NCI-H82 treated with DMSO at 0.1 percent for 48 hours (cell line): ENCODE measurements around the gene SPOCD1.

Experiments used
- DNase-seq: peaks from one replicate; lab custom pipeline; 2025; ENCODE audit not compliant: unreplicated experiment; lab: John Stamatoyannopoulos, UW

Gene SPOCD1

DNA sequence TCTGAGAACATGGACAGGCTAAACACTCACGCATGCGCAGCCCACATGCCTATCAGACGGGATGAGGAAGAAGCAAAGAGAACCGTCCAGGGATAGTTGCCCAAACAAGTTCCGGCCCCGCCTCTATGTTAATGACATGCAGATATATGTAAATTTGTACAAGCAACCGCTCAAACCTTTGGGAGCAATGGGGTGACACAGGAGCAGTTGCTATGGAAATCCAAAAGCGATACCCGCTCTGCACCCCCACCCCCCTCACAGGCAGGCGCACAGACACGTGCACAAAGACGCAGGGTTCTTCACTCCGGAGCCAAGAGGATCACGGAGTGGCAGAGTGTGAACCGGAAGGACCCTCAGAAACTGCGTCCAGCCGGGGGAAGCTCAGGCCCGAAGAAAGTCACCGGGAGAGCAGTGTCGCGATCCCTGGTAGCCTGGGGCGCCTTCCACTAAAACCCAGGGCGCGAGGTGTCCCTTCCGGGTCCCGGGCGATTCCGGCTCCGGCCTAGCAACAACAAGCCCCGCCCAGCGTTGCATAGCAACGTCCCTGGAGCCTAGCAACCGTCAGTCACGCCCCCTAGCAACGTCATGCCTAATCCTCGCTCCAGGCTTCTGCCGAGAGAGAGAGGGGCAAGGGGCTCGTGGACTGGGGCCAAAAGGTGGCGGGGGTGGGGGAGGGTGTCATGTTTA lies 27.5 kb downstream of the SPOCD1 start:
- DNase-seq, result peak; percentile 89

DNA sequence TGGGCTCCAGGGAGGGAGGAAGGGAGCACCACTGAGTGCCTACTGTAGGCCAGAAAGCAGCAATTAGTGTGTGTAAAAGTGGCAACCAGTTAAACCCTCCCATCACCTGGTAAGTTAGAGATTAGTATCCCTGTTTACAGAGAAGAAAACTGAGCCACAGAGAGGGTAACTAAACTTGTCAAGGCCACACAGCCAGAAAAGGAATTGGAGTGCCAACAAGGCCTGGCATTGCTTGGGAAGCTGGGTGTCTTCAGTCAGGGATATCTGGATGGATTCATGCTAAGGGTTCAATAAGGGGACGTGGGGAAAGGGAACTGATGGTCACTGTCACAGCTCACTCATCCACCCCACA lies 28.1 kb downstream of the SPOCD1 start:
- no peak for DNase-seq

DNA sequence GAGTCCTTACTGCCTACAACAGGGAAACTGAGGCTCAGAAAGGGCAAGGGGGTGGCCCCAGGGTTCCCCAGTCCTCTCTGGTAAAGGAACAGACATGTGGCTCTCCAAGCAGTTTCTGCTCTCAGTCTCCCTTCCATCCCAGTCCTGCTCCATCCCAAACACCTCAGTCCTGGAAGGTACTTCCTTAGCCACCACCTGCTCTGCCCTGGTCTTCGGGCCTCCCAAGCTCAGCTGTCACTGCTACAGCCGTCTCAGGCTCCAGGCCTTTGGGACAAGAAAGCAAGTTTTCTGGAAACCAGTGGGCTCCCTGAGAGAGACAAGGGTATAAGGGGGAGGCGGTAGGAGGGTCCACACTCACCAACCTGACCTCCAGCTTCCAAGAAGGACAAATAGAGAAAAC lies 28.6 kb downstream of the SPOCD1 start:
- no peak for DNase-seq

DNA sequence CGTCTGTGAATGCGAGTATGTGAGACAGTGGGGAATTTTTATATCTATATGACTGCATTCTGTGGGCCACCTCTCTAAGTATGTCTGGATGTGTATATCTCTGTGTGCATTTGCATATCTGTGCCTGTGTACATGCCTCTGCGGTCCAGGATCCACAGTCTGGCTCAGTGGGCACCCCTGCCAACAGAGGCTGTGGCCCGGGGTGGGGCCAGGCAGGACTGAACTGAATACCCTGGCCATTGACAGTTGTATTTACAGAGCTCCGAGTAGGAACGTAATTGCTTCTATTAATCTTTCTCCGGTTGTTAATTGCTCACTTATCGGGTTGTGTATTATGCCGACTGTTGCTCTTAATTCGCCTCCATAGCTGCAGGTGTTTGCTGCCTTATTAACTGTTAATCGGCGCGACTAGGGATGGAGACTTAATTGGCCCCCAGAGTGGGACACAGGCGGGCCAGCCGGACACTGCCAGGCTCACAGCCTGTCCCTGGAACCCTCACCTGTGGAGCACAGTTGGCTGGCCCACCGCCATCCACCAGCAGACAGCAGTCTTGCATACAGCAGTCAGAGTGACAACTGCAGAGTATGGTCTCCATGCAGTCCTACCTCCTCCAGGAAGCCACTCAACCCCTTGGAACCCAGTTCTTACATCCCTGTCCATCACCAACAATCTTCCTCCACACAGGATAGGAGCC lies 29.3 kb downstream of the SPOCD1 start:
- DNase-seq, result no peak

DNA sequence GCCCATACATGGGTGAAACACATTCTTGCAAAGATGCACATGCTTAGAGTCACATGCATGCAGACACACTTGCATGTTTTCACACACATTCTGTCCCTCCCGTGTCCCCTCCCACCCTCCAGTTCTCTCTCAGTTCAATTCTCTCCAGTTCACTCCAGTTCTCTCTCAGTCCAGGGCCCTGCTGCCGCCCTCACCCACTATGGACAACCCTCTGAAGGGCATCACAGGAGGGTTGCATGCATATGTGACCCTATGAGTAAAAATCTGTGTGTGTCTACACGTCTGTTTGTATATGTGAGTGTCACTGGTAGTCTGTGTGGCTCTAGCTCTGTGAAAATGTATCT lies 29.9 kb downstream of the SPOCD1 start:
- no peak for DNase-seq

DNA sequence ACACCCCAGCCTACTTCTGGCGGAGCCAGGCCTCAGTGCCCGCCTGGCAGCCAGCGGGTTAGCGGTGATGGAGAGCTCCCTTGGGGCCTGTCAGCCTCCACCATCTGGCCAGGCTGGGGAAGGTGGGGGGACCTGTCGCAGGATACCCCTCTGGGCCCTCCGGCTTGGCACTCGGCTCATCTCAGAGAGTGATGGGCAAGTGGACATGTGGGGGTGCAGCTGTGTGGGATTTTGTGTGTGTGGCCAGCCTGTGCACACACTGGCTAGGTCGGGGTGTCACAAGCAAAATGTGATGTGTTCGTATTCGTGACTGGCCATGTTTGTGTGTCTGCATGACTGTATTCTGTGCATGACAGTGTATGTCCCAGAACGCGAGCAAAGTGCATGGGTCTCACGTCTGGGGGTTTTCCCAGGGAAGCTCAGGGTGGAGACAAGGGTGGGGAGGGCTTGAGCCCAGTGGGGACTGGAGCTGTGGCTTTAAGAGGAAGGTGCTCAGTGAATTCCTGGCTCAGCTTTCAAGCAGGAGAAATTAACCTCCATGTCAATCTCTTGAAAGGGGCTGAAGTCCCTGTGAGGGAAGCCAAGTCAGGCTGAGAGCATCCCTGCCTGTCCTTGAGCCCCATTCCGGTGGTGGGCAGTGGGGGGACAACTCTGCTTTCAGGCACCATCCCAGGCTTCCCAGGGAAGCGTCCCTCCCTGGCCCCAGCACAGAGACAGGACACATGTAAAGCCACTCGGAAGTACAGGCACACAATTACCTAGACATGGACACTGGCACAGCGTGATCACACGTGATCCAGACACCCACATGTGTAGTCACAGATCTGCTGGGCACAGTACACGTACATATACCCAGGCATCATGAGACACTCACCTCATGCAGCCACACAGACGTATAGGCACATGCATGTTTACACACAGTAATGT lies 30.5 kb downstream of the SPOCD1 start:
- DNase-seq, result peak; percentile 20

DNA sequence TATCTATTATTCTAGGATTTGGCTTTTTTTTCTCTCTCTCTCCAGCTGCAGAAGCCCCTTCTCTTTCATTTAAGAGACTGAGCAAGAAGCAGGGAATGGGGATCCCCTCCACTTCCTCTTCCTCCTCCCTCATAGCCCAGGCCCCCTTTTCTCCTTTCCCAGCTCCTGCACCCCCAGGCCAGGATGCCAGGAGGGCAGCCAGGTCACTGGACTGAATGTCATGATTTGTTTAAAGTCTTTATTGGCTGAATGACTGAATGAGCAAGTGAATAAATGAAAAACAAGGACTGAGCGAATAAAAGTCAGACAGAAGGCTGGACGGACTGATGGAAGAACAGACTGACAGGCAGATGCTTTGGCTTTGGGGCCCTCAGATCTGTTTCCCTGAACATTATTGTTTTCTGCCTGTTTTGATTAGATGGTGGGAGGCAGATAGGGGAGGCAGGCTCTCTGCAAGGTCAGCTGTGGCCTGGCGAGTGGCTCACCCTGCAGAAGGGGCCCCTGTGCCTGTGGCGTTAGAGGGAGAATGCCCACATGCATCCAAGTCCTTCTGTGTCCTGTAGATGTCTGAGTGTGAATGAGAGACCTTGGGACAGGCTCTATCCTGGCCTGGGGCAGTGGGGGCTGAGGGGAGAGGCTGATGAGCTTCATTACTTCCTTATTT lies 31.3 kb downstream of the SPOCD1 start:
- DNase-seq, result no peak

DNA sequence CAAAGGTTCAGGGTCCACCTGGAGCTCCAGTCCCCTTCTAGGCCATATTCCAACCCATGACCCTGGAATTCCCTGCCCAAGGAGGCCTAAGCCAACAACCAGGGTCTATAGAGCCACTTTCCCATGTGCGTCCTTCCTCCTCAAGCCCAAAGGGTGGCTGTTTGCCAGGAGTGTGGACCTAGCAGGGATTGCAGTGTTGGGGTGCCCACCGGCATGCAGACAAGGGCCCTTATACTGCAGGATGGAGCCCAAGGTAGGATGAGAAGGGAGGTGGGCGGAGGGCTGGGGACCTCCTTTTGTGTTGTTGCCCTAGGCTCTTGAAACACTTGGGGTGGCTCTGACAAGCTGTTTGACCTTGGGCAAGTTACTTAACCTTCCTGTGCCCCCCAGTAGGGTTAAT lies 32.0 kb downstream of the SPOCD1 start:
- no peak for DNase-seq

DNA sequence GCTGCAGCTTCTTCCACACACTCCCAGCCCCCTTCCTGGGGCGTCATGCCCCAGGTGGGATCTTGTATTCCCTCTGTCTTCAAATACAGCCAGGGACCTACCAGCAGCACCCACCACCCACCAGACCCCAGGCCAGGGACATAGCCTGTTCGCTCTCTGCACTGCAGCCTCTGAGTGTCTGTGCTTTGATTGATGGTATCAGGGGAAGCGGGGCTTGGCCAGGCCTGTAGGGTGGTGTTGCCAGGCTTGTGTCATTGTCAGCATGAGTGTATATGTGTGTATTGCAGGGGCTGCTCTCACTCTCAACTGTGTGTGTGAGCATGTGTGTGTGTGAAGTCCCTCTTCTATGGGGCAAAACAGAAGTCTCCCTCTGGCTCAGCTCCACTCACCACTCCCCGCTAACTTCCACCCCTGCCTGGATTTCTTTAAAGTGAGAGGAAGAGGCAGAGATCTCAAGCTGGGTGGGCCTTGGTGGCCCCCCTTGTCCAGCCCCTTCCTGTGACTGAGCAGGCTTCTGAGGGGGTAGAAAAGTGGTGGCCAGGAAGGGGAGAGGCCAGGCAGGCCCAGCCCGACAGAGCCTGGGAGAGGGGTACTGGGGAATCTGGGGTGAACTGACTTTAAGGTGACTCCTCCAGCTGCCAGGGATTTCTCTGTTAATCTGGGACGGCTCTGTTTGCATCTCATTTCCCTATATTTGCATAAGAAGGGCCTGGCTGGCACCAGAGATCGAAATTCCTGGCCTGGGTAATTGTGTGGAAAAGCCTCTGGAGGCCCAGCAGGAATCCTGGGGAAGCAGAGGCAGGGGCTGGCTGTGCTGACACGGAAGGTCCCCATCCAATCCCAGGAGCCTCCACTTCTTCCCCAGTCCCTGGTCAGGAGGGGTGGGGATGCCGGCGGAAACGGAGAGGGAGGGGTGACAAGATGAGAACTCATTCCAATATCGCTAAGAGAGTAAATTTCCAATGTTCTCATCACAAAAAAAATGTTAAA lies 33.1 kb downstream of the SPOCD1 start:
- no peak for DNase-seq

DNA sequence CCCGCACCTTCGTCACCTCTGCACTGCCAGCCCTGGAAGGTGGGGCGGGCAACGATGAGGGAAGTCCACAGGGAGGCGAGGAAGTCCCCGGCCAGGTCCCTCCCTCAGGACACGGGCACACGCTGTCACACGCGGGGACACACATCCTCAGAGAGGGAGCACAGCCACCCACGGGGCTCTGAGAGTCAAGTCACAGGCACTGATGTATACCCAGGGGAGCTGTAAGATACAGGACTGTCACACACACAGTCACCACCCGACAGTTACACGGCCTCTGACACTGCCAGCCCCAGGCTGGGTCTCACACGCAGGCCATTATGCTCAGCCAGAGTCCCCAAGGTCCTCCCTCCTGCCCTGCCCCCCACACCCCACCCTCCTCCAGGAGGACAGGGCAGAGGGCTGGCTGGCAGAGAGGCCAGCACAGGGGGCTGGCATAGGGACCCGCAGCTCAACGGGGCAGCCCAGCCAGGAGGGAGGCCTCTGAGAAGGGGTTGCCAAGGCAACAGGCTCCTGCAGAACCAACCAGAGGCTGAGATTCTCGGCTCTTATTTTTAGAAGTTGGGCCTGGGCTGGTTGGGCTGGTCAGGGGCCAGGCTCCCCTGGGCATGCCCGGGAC lies 34.0 kb downstream of the SPOCD1 start:
- DNase-seq, result no peak

DNA sequence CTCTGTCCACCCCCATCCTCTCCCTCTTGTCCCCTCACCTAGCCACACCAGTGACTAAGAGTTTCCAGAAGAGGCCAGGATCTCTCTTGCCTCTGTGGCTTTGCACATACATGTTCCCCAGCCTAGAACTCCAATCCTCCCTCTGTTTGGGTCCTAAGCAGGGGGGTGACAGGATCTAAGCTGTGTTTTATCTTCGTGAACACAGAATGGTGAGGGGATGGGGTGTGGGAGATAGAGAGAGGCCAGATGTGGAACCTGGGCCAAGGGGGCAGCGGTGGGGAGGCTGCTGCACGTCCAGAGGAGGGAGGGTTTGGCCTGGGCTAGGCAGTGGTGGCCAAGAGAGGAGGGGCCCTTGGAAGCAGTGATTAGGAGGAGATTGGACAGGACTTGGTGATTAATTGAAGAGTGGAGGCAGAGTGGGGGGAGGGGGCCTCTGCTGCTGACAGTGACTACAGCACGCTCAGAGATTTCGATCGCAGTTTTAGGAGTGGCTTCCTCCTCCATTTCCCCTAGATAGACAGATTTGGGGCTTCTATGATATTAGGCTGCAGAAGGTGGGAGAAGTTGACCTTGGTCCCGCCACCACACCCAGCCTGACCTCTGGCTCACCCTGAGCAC lies 34.6 kb downstream of the SPOCD1 start:
- peak; percentile 60 for DNase-seq

DNA sequence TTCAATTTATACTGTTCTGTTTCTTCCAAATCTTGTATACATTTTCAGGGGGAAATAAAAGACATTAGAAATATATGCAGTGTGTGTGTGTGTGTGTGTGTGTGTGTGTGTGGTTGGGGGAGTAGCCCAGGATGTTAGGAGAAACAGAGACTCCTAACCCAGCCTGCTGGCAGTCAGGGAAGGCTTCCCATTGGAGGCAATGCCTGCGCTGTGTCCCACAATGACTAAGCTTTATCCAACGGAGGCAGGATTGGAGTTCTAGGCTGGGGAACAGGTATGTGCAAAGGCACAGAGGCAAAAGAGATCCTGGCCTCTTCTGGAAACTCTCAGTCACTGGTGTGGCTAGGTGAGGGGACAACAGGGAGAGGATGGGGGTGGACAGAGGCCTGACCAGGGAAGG lies 35.2 kb downstream of the SPOCD1 start:
- DNase-seq, result no peak

DNA sequence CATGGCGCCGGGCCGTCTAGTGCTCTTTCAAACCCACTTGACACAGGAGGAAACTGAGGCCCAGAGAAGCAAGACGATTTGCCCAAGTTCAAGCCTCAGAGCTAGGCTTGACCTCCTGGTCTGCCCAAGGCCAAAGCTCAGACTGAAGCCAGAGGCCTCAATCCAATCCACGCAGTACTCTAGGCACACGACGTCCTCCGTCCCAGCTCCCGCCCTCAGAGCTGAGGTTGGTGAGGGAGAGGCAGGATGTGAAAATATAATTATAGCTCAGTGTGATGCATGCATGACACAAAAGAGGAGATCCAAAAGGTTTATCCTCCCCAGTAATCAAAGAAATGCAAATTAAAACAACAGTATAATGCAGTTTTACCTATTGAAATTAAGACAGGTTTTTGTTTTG lies 36.1 kb downstream of the SPOCD1 start:
- no peak for DNase-seq

DNA sequence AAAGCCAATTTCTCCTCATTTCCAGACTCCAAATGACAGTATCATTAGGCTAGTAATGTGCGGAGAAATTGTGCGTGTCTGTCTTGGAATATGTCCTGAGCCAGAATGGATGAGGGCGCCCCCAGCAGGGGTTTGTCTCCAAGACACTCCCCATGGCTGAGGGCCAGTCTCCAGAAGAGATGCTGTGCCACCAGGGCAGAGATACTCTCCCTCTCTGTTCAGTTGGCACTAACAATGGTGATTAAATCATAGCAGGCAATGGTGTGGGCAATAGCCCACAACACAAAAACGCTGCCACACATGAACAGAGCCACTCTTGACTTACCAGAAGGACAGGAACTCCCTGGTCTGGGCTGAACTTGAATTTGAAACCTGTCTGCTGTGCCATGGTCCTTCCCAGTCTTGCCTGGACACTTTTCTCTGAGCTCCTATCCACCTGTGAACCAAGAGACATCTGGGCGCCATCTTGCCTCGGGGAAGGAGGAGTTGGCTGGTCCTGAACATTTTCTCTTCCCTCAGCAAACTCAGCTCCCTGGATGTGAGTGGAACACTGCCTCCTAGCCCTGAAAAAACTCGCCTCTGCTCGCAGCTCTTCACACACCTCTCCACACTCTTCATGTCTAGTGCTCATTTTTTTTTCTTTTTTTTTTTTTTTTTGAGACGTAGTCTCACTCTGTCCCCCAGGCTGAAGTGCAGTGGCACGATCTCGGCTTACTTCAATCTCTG lies 36.9 kb downstream of the SPOCD1 start:
- DNase-seq, result no peak

DNA sequence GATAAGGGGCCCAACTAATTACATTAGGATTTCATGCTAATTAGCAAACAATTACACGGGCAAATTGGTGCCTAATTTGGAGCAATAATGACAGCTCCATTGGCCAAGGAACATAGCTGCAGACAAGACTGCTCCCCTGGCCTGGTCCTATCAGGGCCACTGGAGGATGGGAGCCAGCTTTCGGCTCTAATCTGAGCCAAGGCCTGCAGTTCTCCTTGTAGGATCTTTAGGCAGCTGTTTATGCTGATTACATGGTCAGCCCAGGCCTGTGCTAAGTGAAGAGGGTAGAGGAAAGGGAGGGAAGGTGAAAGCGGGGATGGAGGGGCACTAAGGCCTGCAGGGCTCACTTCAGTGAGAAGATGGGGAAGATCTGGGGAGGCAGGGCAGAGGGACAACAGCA lies 39.3 kb downstream of the SPOCD1 start:
- no peak for DNase-seq

DNA sequence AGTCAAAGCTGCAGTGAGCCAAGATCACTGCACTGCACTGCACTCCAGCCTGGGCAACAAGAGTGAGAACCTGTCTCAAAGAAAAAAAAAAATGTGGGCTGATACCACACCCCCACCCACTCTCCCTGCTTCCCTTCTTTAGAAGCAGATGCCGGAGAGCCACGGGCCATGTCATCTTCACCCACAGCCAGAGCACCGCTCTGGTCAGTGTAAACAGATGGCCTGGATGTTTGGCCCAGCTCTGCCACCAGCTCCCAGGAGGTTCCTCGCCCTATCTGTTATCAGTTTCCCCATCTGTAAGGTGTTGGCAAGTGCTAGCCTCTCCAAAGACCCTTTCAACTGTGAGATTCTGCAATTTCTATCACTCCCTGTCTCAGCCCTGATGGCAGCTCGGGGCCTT lies 39.8 kb downstream of the SPOCD1 start:
- DNase-seq, result no peak

DNA sequence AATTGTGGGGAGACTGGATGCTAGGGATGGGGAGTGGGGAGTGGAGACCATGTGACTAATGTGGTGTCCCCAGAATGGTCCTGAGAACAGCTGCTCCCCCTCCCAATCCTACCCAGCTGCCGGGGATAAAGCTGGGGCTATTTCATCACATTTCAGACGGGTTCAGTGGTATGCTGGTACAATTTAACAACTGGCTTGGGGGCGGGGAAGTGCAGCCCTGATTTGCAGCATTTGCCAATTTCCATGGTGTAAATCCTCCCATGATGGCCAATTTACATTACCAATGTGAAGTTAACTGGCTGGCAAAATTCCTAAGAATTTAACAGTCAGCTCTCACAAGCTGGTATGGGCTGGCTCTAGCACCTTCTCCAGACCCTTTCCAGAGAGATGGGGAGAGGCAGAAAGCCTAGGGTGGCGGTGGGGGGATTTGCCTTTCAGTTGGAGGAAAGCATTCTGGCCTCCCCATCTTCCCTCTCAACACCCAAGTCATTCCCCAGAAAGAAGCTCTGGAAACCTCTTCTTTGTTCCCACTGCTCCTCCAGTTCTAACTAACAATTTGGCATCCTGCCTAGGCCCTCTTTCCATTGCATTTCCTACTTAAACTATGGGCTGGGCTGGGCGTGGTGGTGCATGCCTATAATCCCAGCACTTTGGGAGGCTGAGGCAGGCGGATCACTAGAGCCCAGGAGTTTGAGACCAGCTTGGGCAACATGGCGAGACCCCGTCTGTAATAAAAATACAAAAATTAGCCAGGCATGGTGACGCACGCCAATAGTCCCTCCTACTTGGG lies 40.4 kb downstream of the SPOCD1 start:
- no peak for DNase-seq

DNA sequence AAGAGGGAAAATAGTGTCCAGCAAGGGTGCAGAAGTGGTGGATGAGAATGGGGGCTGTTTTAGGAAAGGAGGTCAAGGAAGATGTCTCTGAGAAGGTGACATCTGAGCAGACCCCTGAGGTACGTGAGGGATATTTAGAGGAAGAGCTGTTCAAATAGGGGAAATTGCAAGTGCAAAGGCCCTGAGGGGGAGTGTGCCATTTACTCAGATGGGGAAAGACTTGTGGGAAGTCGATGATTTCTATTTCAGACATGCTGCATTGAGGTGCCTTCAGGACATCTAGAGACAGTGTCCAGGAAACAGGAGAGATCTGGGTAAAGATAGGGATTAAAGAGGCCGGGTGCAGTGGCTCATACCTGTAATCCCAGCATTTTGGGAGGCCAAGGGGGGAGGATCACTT lies 41.3 kb downstream of the SPOCD1 start:
- DNase-seq, result no peak
